Progenitor cell of endocrine pancreas (in vitro differentiated cells): ENCODE results near the gene CXCL6. TPM values are rescaled to one million over a fixed set of nuclear protein-coding genes. Genes with fewer than 3 reads are reported as not detected.

Experiments
- DNase-seq: peaks from one replicate; pipeline ENCODE4 v3.0.0; 2021; ENCODE audit warnings: low spot score; ENCODE audit not compliant: unreplicated experiment
- H3K27ac Mint-ChIP-seq: 2 replicates; pipeline ENCODE4 v1.8.0; 2021; ENCODE audit warnings: mild to moderate bottlenecking, moderate library complexity, mixed read lengths
- H3K27me3 Mint-ChIP-seq: 2 replicates; pipeline ENCODE4 v1.8.0; 2021; ENCODE audit warnings: mixed read lengths
- H3K36me3 Mint-ChIP-seq: 2 replicates; pipeline ENCODE4 v1.8.0; 2022; ENCODE audit warnings: mixed read lengths; ENCODE audit not compliant: insufficient read depth
- H3K4me1 Mint-ChIP-seq: 2 replicates; pipeline ENCODE4 v1.8.0; 2021; ENCODE audit warnings: low read depth, mixed read lengths
- H3K4me3 Mint-ChIP-seq: 2 replicates; pipeline ENCODE4 v1.8.0; 2021; ENCODE audit warnings: low read depth, mild to moderate bottlenecking, moderate library complexity, mixed read lengths
- H3K9me3 Mint-ChIP-seq: 2 replicates; pipeline ENCODE4 v1.8.0; 2021; ENCODE audit warnings: low read depth, mixed read lengths
- total RNA-seq: library from RNA; stranded (reverse); gene quantifications from 2 replicates; pipeline ENCODE4 v1.2.1, GENCODE V29; 2021
- TF ChIP-seq, protein P1 (sequence below): fragments of 200-600 bp; sonication (generic); IDR thresholded peaks from one replicate; pipeline ENCODE4 v1.5.0; 2021; ENCODE audit warnings: antibody characterized with exemption, mild to moderate bottlenecking; ENCODE audit not compliant: unreplicated experiment

The CXCL6 gene
- total RNA-seq, 1 donor from 2014 or later = 1.1 TPM

DNA sequence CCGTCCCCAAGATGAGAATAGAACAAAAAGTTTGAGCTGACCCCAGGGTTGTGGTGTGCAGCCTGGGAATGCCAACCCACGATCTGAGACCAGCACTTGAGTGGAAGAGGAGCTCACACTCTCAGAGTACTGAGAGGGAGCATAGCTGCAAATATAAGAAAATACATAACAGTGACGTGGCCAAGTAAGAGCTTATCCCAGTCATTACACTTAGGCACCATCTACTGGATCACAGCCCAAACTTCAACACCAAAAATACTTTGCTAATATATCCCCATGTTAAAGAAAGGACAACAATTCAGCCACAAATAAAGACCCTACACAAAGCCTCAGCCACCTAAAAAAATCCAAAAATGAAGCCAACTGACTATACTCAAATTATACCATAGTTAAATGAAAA lies 33.3 kb upstream of the CXCL6 start:
- Mint-ChIP-seq H3K9me3 (peaks cover 13% of the 10 kb centered on the region), H3K27me3 (peaks cover 6% of the 10 kb centered on the region), H3K4me1 (no peaks in the 10 kb centered on the region), H3K27ac (no peak overlapping the region), H3K4me3 (no peak overlapping the region), H3K36me3 (peaks cover 2% of the 10 kb centered on the region)
- no peak for DNase-seq
- TF ChIP-seq, protein P1, sequence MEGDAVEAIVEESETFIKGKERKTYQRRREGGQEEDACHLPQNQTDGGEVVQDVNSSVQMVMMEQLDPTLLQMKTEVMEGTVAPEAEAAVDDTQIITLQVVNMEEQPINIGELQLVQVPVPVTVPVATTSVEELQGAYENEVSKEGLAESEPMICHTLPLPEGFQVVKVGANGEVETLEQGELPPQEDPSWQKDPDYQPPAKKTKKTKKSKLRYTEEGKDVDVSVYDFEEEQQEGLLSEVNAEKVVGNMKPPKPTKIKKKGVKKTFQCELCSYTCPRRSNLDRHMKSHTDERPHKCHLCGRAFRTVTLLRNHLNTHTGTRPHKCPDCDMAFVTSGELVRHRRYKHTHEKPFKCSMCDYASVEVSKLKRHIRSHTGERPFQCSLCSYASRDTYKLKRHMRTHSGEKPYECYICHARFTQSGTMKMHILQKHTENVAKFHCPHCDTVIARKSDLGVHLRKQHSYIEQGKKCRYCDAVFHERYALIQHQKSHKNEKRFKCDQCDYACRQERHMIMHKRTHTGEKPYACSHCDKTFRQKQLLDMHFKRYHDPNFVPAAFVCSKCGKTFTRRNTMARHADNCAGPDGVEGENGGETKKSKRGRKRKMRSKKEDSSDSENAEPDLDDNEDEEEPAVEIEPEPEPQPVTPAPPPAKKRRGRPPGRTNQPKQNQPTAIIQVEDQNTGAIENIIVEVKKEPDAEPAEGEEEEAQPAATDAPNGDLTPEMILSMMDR = no peak

- TF ChIP-seq, protein P1 = no peak
- Mint-ChIP-seq H3K4me3 (no peak overlapping the region), H3K4me1 (no peaks in the 10 kb centered on the region), H3K9me3 (peaks cover 7% of the 10 kb centered on the region), H3K27ac (no peak overlapping the region), H3K27me3 (peaks cover 11% of the 10 kb centered on the region), H3K36me3 (no peaks in the 10 kb centered on the region)
- no peak for DNase-seq
Observed at GRCh38 chr4:73810191-73810590, 26.3 kb upstream of the CXCL6 start.

GRCh38 chr4:73811841-73812240 lies 24.6 kb upstream of the CXCL6 start:
- DNase-seq = no peak
- Mint-ChIP-seq H3K4me3 (no peak overlapping the region), H3K27me3 (peaks cover 11% of the 10 kb centered on the region), H3K36me3 (no peaks in the 10 kb centered on the region), H3K4me1 (no peaks in the 10 kb centered on the region), H3K27ac (no peak overlapping the region), H3K9me3 (no peaks in the 10 kb centered on the region)
- TF ChIP-seq, protein P1 = no peak

- Mint-ChIP-seq H3K27me3 (peaks cover 4% of the 10 kb centered on the region), H3K4me3 (no peak overlapping the region), H3K9me3 (no peaks in the 10 kb centered on the region), H3K4me1 (no peaks in the 10 kb centered on the region), H3K36me3 (no peaks in the 10 kb centered on the region), H3K27ac (no peak overlapping the region)
- no peak for DNase-seq
- TF ChIP-seq, protein P1 = no peak
Observed at GRCh38 chr4:73814679-73815078, 21.8 kb upstream of the CXCL6 start.

GRCh38 chr4:73815145-73815544 lies 21.3 kb upstream of the CXCL6 start:
- TF ChIP-seq, protein P1 = no peak
- Mint-ChIP-seq H3K27me3 (peaks cover 4% of the 10 kb centered on the region), H3K4me3 (no peak overlapping the region), H3K4me1 (no peaks in the 10 kb centered on the region), H3K9me3 (no peaks in the 10 kb centered on the region), H3K27ac (no peak overlapping the region), H3K36me3 (no peaks in the 10 kb centered on the region)
- DNase-seq = no peak
